HUDEP-2 (cell line): ENCODE data around the gene TLCD3A.
A peak's percentile ranks its signal among the peaks of the same experiment; 100 is the strongest.
"Not testable (repeated sequence)": the region's sequence is repeated elsewhere in the genome, so short reads cannot be mapped to it uniquely, and the experiment has no call there.

ENCODE experiments used
- DNase-seq, 76 experiments: peaks; one replicate each; lab custom pipeline; 2025; ENCODE audit not compliant: unreplicated experiment in 76 of 76; lab: John Stamatoyannopoulos, UW

Gene TLCD3A

DNA sequence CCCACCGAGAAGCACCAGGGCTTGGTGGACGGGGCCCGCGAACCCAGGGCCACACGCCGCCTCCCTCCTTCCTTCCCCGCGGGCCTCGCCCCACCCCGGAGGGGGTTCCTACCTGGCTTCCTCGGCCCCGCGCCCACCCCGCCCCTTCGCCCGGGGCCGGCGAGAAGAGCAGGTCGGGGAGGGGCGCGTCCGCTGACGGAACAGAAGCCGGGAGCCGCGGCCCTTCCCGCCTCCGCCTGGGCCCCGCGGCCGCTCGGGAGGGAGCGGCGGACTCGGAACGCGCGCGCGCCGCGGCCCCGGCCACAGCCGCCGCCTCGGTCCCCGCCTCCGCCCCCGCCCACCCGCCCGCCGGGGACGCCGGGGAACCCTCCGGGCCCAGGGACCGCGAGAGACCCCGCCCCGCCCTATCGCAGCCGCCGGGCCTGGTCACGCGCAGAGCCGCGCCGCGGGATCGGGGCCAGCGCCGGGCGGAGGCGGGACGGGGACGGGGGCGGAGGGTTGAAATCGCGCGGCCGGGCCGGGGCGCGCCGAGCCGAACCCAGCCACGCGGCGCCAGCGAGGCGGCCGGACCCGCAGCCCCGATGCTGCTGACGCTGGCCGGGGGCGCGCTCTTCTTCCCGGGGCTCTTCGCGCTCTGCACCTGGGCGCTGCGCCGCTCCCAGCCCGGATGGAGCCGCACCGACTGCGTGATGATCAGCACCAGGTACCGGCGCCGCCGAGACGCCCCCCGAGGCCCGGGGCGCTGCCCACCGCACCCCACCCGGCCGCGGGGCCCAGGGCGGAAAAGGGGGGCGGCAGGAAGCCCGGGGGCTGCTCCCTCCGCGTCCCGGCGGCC is at the start of gene TLCD3A:
TLCD3A (plus strand) TSS at position 530 of the 835 bp plus-strand sequence; CDS start at position 582, 52 bp downstream.
- DNase-seq, result peak in 60 of 76 experiments; percentile 9 to 81 (median 55)

- no peak for DNase-seq
Measured at GRCh38 chr17:683040-683439, 49.4 kb upstream of the TLCD3A start.

GRCh38 chr17:683499-684254 is 48.7 kb upstream of the TLCD3A start:
- no peak for DNase-seq

DNA sequence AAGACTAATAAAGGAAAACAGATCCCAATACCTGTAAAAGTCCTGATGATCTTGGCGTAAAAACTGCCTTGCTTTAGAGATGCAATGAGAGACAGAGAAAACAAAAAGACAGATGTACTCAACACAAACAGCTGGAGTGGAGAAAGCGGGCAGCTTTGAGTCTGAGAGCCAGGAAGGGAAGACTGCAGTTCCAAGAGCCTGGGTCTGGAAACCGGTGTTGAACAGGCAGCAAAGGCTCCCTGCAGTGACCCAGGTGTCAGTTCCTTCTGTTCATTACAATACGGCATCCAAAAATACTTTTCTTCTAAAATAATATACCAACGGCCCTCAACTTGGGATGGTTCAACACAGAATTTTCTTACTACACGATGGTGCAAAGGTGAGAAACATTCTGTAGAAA is 47.4 kb upstream of the TLCD3A start:
- no peak for DNase-seq

DNA sequence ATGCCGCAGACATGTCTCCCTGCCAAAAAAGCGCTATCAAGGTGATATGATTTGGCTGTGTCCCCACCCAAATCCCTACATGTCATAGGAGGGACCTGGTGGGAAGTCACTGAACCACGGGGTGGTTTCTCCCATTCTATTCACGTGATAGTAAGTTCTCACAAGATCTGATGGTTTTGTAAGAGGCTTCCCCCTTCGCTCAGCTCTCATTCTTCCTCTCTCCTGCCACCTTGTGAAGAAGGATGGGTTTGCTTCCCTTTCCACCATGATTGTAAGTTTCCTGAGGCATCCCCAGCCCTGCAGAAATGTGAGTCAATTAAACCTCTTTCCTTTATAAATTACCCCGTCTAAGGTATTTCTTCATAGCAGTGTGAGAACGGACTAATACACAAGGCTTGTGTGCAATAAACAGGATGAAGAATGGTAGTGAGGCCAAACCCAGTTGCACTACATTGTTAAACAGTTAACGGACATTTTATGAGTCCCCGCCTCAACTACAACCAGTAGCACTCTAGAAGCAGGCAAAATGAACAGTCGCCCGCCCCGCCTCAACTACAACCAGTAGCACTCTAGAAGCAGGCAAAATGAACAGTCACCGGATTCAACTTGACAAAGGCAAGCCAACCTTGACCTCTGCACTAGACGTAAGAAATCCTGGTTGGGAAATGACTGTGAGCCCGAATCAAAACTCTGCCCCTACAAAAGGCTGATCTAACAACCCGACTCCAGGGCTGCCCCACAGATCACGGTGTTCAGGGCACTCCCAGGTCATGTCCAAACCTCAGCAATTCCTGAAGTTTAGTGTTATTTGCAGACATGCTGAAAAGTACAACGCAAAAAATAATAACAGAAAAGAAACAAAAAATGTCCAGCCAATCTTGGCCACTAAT is 44.1 kb upstream of the TLCD3A start:
- DNase-seq, result peak in 10 of 76 experiments; percentile 2 to 16 (median 8)

GRCh38 chr17:689556-690275 is 42.7 kb upstream of the TLCD3A start:
- no peak for DNase-seq

GRCh38 chr17:690361-690760 is 42.0 kb upstream of the TLCD3A start:
- no peak for DNase-seq

DNA sequence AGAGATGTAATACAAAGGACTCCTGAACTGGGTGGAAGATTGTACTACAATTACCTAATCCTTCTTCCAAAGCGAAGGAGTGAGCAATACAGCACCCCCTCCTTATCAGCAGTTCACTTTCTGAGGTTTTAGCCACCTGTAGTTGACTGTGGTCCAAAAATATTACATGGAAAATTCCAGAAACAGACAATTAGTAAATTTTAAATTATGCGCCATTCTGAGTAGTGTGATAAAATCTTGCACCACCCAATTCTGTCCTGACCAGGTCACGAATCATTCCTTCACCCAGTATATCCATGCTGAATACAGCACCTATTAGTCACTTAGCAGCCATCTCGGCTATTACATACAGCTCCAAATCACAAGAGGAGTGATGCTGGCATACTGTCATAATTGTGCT is 41.0 kb upstream of the TLCD3A start:
- DNase-seq, result no peak

- no peak for DNase-seq
Measured at GRCh38 chr17:692116-692515, 40.3 kb upstream of the TLCD3A start.

- no peak for DNase-seq
Measured at GRCh38 chr17:693791-694638, 38.4 kb upstream of the TLCD3A start.

DNA sequence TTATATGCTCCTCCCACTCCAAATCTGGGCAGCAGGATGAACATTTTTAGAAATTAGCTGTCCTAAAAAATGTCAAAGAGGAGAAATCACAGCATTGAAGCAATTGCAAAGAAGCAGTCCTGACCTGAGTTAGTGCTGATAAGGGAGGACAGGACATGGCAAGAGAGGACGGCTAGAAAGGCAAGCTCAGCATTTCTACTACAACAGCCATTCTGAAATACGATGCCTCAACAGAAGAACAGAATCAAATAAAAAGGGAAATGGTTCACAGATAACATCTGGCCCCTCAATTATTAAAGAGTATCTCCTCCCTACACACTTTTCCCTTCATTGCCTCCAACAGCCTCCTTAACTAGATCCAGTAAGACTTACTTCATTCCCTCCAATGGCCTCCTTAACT is 36.0 kb upstream of the TLCD3A start:
- DNase-seq, result no peak

DNA sequence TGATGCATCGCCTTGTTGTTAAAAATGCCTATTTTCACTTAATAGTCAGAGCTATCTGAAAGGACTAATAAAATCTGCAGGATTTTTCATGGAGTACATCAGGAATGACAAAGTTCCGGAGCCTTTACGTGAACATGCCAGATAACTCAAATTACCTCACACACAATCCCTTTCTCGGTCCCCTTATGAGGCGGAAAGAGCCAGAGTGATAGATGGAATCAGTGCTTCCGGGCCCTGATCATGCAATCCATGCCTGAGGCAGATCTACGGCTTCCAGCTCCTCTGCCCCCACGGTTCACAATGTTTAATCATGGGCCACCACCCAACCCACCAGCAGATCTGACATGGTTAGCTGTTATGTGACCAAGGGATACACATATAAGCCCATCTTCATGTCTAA is 34.7 kb upstream of the TLCD3A start:
- DNase-seq, result no peak

DNA sequence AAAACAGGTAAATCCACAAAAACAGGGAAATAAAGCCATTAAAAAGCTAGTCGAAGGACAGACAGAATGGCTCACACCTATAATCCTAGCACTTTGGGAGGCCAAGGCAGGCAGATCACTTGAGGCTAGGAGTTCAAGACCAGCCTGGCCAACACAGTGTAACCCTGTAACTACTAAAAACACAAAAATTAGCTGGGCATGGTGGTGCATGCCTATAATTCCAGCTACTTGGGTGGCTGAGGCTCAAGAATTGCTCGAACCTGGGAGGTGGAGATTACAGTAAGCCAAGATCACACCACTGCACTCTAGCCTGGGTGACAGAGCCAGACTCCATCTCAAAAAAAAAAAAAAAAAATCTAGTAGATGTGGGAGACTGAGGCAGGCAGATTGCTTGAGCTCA is 34.3 kb upstream of the TLCD3A start:
- not testable (repeated sequence) for DNase-seq

- no peak for DNase-seq
Measured at GRCh38 chr17:699345-699744, 33.1 kb upstream of the TLCD3A start.

- peak in 13 of 76 experiments; percentile 5 to 31 (median 15) for DNase-seq
Measured at GRCh38 chr17:700504-701094, 31.8 kb upstream of the TLCD3A start.

GRCh38 chr17:703081-703875 is 29.1 kb upstream of the TLCD3A start:
- no peak for DNase-seq

DNA sequence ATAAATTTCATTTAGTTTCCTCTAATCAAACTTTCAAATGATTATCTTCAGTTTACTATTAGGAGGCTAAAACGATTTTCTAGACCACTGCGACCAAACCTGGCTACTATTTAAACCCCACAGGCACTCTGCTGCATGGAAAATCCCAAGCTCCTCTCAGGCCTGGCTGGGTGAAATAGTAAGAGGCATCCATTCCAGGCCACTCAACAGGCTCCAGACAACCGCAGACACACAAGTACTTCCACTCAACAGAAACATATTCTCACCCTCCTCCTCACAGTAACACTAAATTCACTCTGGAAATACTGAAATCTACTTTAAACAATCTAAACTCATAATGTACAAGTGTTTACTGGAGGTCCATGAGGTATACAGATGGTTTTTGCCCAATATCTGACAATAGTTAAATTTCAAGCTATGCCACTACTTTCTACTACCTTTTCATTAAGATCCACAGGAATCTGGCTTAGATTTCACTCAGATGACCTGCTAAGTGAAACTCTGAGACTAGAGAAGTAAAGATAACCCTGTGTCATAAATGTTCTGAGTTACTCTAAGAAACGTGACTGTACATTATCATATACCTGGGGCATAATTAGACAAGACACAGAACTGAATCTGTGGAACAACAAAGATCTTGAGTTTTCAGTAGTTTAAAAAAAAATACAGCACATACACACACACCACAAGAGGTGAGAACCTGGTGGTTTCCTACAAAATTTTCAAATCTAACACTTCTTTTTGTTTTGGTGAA is 28.1 kb upstream of the TLCD3A start:
- no peak for DNase-seq
